HL-60 (cell line): ENCODE results near the gene OSCAR.

ENCODE experiments used
- DNase-seq, 2 experiments: peaks; one replicate each; pipeline ENCODE4 v3.0.0-alpha.2; 2010 to 2020; ENCODE audit warnings: low read depth in 1 of 2, low spot score in 1 of 2
- H3K27ac ChIP-seq: fragments of 250-450 bp; sonication (Bioruptor Pico); replicated peaks from 2 replicates; pipeline ENCODE4 v1.5.1; 2020; ENCODE audit warnings: mild to moderate bottlenecking, moderate library complexity
- H3K27me3 ChIP-seq: fragments of 250-450 bp; sonication (Bioruptor Pico); 2 replicates; pipeline ENCODE4 v1.5.1; 2021; ENCODE audit warnings: mild to moderate bottlenecking, moderate library complexity; ENCODE audit not compliant: insufficient read depth, poor library complexity, severe bottlenecking
- H3K4me3 ChIP-seq: replicated peaks from 2 replicates; pipeline ENCODE4 v1.5.1; 2011; ENCODE audit warnings: mild to moderate bottlenecking, control low read depth, low read length; ENCODE audit not compliant: insufficient read depth
- CTCF ChIP-seq: IDR thresholded peaks from one replicate; pipeline ENCODE4 v1.5.1; 2011; ENCODE audit warnings: low read length, control low read depth, inconsistent platforms; ENCODE audit not compliant: insufficient read depth
- GABPA ChIP-seq: IDR thresholded peaks from 2 replicates; pipeline ENCODE4 v1.6.1; 2012; ENCODE audit warnings: low read depth
- POLR2AphosphoS5 ChIP-seq: IDR thresholded peaks from 2 replicates; pipeline ENCODE4 v1.6.1; 2012; ENCODE audit warnings: low read depth
- REST ChIP-seq: IDR thresholded peaks from 2 replicates; pipeline ENCODE4 v1.6.1; 2012; ENCODE audit warnings: low read depth; ENCODE audit not compliant: insufficient replicate concordance
- SPI1 ChIP-seq: IDR thresholded peaks from 2 replicates; pipeline ENCODE4 v1.6.1; 2012; ENCODE audit warnings: low read depth, mild to moderate bottlenecking, borderline replicate concordance

Gene OSCAR

GRCh38 chr19:54109651-54110050, 9.0 kb upstream of the OSCAR start:
- TF ChIP-seq REST, result no peak
- no peak for TF ChIP-seq GABPA
- TF ChIP-seq CTCF, result no peak
- TF ChIP-seq POLR2AphosphoS5, result no peak
- no peak for TF ChIP-seq SPI1
- Histone ChIP-seq H3K27ac (no peak overlapping the region), H3K4me3 (no peak overlapping the region), H3K27me3 (no peaks in the 10 kb centered on the region)
- no peak for DNase-seq

GRCh38 chr19:54108496-54108895, 7.9 kb upstream of the OSCAR start:
- H3K27me3 ChIP-seq, result no peaks in the 10 kb centered on the region
- no peak overlapping the region for H3K4me3 ChIP-seq
- H3K27ac ChIP-seq, result no peak overlapping the region
- DNase-seq, result no peak
- TF ChIP-seq REST (no peak), CTCF (no peak), GABPA (no peak), SPI1 (no peak), POLR2AphosphoS5 (no peak)

GRCh38 chr19:54107876-54108490, 7.4 kb upstream of the OSCAR start:
- Histone ChIP-seq H3K27ac (no peak overlapping the region), H3K27me3 (no peaks in the 10 kb centered on the region), H3K4me3 (no peak overlapping the region)
- TF ChIP-seq SPI1, result no peak
- no peak for TF ChIP-seq GABPA
- no peak for TF ChIP-seq REST
- no peak for TF ChIP-seq CTCF
- no peak for TF ChIP-seq POLR2AphosphoS5
- no peak for DNase-seq
